Measurements from ENCODE around the gene PPP1R37. TPM values are rescaled to one million over a fixed set of nuclear protein-coding genes. Genes with fewer than 3 reads are reported as not detected.
A peak's percentile ranks its signal among the peaks of the same experiment; 100 is the strongest.

Gene PPP1R37
- total and polyA plus RNA-seq, 2 of the 13 experiments (the other 11 are each of a cell fraction or from before 2014, with no cell fraction given), result 9.0 to 14.3 TPM

GRCh38 chr19:45125975-45126493 is 33.1 kb downstream of the PPP1R37 start (continued):
- TF ChIP-seq, protein P1, sequence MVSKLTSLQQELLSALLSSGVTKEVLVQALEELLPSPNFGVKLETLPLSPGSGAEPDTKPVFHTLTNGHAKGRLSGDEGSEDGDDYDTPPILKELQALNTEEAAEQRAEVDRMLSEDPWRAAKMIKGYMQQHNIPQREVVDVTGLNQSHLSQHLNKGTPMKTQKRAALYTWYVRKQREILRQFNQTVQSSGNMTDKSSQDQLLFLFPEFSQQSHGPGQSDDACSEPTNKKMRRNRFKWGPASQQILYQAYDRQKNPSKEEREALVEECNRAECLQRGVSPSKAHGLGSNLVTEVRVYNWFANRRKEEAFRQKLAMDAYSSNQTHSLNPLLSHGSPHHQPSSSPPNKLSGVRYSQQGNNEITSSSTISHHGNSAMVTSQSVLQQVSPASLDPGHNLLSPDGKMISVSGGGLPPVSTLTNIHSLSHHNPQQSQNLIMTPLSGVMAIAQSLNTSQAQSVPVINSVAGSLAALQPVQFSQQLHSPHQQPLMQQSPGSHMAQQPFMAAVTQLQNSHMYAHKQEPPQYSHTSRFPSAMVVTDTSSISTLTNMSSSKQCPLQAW (CRISPR knock-in tag; IDR thresholded peaks at IDR 0.05), result 0 out of 2 replicates have a peak, but pooled peaks have one; percentile 29
- TF ChIP-seq ZFX (CRISPR knock-in tag; IDR thresholded peaks at IDR 0.05; ENCODE audit: low read depth) (peak; percentile 49), KDM2A (CRISPR knock-in tag; IDR thresholded peaks at IDR 0.05; ENCODE audit: borderline replicate concordance, low read depth) (peak; percentile 74; the same call in 1 of the 2 replicates), ZBTB34 (CRISPR knock-in tag; IDR thresholded peaks at IDR 0.05) (no peak), TEAD3 (CRISPR knock-in tag; optimal IDR thresholded peaks at IDR 0.05; ENCODE audit: borderline replicate concordance) (peak; percentile 47), SP140L (CRISPR knock-in tag; IDR thresholded peaks at IDR 0.05; ENCODE audit: borderline replicate concordance) (no peak), ZC3H13 (CRISPR knock-in tag; IDR thresholded peaks at IDR 0.05) (no peak), NFE2 (CRISPR knock-in tag; IDR thresholded peaks at IDR 0.05) (no peak), RBM22 (optimal IDR thresholded peaks at IDR 0.05; ENCODE audit: low read length) (peak; percentile 42), GZF1 (CRISPR knock-in tag; IDR thresholded peaks at IDR 0.05) (peak; percentile 42; the same call in 1 of the 2 replicates), DNMT1 (CRISPR knock-in tag; IDR thresholded peaks at IDR 0.05) (no peak), ZNF362 (CRISPR knock-in tag; IDR thresholded peaks at IDR 0.05; ENCODE audit: borderline replicate concordance) (no peak), ZNF747 (CRISPR knock-in tag; IDR thresholded peaks at IDR 0.05; ENCODE audit: borderline replicate concordance) (no peak), ZNF282 (IDR thresholded peaks at IDR 0.05; ENCODE audit: partially characterized antibody) (no peak), MTA3 (CRISPR knock-in tag; IDR thresholded peaks at IDR 0.05) (no peak)
- TF ChIP-seq, protein P2, sequence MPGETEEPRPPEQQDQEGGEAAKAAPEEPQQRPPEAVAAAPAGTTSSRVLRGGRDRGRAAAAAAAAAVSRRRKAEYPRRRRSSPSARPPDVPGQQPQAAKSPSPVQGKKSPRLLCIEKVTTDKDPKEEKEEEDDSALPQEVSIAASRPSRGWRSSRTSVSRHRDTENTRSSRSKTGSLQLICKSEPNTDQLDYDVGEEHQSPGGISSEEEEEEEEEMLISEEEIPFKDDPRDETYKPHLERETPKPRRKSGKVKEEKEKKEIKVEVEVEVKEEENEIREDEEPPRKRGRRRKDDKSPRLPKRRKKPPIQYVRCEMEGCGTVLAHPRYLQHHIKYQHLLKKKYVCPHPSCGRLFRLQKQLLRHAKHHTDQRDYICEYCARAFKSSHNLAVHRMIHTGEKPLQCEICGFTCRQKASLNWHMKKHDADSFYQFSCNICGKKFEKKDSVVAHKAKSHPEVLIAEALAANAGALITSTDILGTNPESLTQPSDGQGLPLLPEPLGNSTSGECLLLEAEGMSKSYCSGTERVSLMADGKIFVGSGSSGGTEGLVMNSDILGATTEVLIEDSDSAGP (CRISPR knock-in tag; IDR thresholded peaks at IDR 0.05; ENCODE audit: borderline replicate concordance), result peak; percentile 36; the same call in 1 of the 2 replicates
- TF ChIP-seq, protein P3, sequence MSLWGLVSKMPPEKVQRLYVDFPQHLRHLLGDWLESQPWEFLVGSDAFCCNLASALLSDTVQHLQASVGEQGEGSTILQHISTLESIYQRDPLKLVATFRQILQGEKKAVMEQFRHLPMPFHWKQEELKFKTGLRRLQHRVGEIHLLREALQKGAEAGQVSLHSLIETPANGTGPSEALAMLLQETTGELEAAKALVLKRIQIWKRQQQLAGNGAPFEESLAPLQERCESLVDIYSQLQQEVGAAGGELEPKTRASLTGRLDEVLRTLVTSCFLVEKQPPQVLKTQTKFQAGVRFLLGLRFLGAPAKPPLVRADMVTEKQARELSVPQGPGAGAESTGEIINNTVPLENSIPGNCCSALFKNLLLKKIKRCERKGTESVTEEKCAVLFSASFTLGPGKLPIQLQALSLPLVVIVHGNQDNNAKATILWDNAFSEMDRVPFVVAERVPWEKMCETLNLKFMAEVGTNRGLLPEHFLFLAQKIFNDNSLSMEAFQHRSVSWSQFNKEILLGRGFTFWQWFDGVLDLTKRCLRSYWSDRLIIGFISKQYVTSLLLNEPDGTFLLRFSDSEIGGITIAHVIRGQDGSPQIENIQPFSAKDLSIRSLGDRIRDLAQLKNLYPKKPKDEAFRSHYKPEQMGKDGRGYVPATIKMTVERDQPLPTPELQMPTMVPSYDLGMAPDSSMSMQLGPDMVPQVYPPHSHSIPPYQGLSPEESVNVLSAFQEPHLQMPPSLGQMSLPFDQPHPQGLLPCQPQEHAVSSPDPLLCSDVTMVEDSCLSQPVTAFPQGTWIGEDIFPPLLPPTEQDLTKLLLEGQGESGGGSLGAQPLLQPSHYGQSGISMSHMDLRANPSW (CRISPR knock-in tag; IDR thresholded peaks at IDR 0.05; ENCODE audit: borderline replicate concordance), result no peak
- TF ChIP-seq, protein P4, sequence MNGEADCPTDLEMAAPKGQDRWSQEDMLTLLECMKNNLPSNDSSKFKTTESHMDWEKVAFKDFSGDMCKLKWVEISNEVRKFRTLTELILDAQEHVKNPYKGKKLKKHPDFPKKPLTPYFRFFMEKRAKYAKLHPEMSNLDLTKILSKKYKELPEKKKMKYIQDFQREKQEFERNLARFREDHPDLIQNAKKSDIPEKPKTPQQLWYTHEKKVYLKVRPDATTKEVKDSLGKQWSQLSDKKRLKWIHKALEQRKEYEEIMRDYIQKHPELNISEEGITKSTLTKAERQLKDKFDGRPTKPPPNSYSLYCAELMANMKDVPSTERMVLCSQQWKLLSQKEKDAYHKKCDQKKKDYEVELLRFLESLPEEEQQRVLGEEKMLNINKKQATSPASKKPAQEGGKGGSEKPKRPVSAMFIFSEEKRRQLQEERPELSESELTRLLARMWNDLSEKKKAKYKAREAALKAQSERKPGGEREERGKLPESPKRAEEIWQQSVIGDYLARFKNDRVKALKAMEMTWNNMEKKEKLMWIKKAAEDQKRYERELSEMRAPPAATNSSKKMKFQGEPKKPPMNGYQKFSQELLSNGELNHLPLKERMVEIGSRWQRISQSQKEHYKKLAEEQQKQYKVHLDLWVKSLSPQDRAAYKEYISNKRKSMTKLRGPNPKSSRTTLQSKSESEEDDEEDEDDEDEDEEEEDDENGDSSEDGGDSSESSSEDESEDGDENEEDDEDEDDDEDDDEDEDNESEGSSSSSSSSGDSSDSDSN (CRISPR knock-in tag; IDR thresholded peaks at IDR 0.05), result peak; percentile 38; the same call in 1 of the 2 replicates

Data from HepG2 (cell line).